Sciatic nerve (tissue), 2 donors: ENCODE data around the gene PLK4. TPM values are rescaled to one million over a fixed set of nuclear protein-coding genes. Genes with fewer than 3 reads are reported as not detected.
"Not testable (repeated sequence)": the region's sequence is repeated elsewhere in the genome, so short reads cannot be mapped to it uniquely, and the experiment has no call there.

Source experiments
- ATAC-seq: fragments of 200-7000 bp; cut with Tn5 transposase; one replicate; pipeline ENCODE4 v1.9.1; 2020; ENCODE audit warnings: mild to moderate bottlenecking, moderate library complexity
- DNase-seq: peaks from one replicate; pipeline ENCODE4 v3.0.0-alpha.2; 2020; ENCODE audit warnings: low spot score
- intact Hi-C: fragments of 100-400 bp; cut with DNase I; formaldehyde crosslinking; loops from one replicate; pipeline ENCODE4 v1.14.2; 2022
- total RNA-seq: library from RNA; stranded (reverse); fragmentation: NEBNext Ultra II Directional; extraction: Animal tissue kit (Norgen Biotek cat#: 25700); gene quantifications from one replicate; pipeline ENCODE4 v1.2.1, GENCODE V29; 2021
- donor health status: DM: no; HTN: no; CAD: no.
- donor health status: DM: no; HTN: no; CAD: no.

PLK4 gene
- total RNA-seq, 1 donor from 2014 or later, result 1.7 TPM

- intact Hi-C loops, result no loop called here
Measured at GRCh38 chr4:127896528-127896927, 15.8 kb downstream of the PLK4 start.

GRCh38 chr4:127899682-127900081, 19.0 kb downstream of the PLK4 start:
- DNase-seq, ATAC-seq: not testable (repeated sequence)
- intact Hi-C loops, result loop anchor here (2.0 kb wide), 1 partner anchor 57 kb away; no protein-coding TSS in a partner anchor

More at GRCh38 chr4:127896528-127896927, 15.8 kb downstream of the PLK4 start:
- DNase-seq, result no peak
- no peak for ATAC-seq

- ATAC-seq (no peak), DNase-seq (no peak)
- intact Hi-C loops, result no loop called here
Measured at GRCh38 chr4:127905029-127905428, 24.3 kb downstream of the PLK4 start.

- ATAC-seq (no peak), DNase-seq (no peak)
- intact Hi-C loops, result no loop called here
Measured at GRCh38 chr4:127916512-127916911, 35.8 kb downstream of the PLK4 start.

- intact Hi-C loops, result no loop called here
- ATAC-seq (no peak), DNase-seq (no peak)
Measured at GRCh38 chr4:127917151-127917550, 36.5 kb downstream of the PLK4 start.

- intact Hi-C loops, result no loop called here
- DNase-seq (no peak), ATAC-seq (no peak)
Measured at GRCh38 chr4:127920521-127920920, 39.8 kb downstream of the PLK4 start.

- ATAC-seq, result no peak
- no peak for DNase-seq
- intact Hi-C loops, result no loop called here
Measured at GRCh38 chr4:127922226-127922625, 41.5 kb downstream of the PLK4 start.

- DNase-seq, ATAC-seq, intact Hi-C loops: not testable (repeated sequence)
Measured at GRCh38 chr4:127925720-127926119, 45.0 kb downstream of the PLK4 start.

- ATAC-seq (no peak), DNase-seq (no peak)
- intact Hi-C loops, result no loop called here
Measured at GRCh38 chr4:127930175-127930574, 49.5 kb downstream of the PLK4 start.

- intact Hi-C loops, ATAC-seq, DNase-seq: not testable (repeated sequence)
Measured at GRCh38 chr4:127931836-127932235, 51.1 kb downstream of the PLK4 start.

GRCh38 chr4:127936974-127937373, 56.3 kb downstream of the PLK4 start:
- ATAC-seq (no peak), DNase-seq (no peak)
- intact Hi-C loops, result no loop called here

Other genes with a start within 250 kb of the PLK4 start
- 24.2 TPM for gene INTU, start 247.9 kb upstream of the PLK4 start, total RNA-seq
- gene SLC25A31, start 150.5 kb upstream of the PLK4 start, total RNA-seq, result not detected
- 12.6 TPM for gene HSPA4L, start 98.6 kb upstream of the PLK4 start, total RNA-seq
- gene MFSD8, start 84.3 kb downstream of the PLK4 start, total RNA-seq, result 37.5 TPM
- 14.2 TPM for gene ABHD18, start 84.5 kb downstream of the PLK4 start, total RNA-seq
- gene LARP1B, start 180.4 kb downstream of the PLK4 start, total RNA-seq, result 28.0 TPM